Left renal cortex interstitium (tissue), 4 donors: ENCODE data around the gene RABL6. TPM values are rescaled to one million over a fixed set of nuclear protein-coding genes. Genes with fewer than 3 reads are reported as not detected.
"Not testable (repeated sequence)": the region's sequence is repeated elsewhere in the genome, so short reads cannot be mapped to it uniquely, and the experiment has no call there.

Experiments
- DNase-seq, 4 donors: peaks; one replicate each; pipeline ENCODE4 v3.0.0-alpha.2; 2013; ENCODE audit warnings: low read depth in 4 of 4, low spot score in 2 of 4, missing footprints in 1 of 4
- polyA plus RNA-seq, 4 donors: library from polyadenylated mRNA; unstranded; fragments of 120-200 nt; gene quantifications; one replicate each; pipeline ENCODE4 v1.2.1, GENCODE V29; 2013; ENCODE audit not compliant: insufficient read length in 4 of 4

RABL6 gene
- polyA plus RNA-seq, 4 donors = 55.1 to 83.6 (median 75.9) TPM

DNA sequence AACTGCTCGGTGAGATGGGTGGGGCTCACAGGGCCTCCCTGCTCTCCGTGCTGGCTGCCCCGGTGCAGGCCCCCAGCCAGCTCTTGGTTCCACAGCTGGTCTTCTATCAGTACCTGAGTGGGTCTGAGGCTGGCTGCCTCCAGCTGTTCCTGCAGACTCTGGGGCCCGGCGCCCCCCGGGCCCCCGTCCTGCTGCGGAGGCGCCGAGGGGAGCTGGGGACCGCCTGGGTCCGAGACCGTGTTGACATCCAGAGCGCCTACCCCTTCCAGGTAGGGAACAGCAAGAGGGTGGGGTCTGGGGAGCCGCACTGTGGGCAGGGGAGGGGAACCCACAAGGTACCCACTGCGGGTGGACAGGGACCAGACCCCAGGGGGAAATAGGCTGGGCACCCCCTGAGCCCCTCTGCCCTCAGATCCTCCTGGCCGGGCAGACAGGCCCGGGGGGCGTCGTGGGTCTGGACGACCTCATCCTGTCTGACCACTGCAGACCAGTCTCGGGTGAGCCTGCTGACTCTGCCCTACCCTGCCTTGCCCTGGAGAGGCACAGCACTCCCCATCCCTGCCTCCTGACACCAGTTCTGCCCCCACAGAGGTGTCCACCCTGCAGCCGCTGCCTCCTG is 47.2 kb downstream of the RABL6 start:
- no peak for DNase-seq

GRCh38 chr9:136855461-136856078 is 47.8 kb downstream of the RABL6 start:
- no peak for DNase-seq

DNA sequence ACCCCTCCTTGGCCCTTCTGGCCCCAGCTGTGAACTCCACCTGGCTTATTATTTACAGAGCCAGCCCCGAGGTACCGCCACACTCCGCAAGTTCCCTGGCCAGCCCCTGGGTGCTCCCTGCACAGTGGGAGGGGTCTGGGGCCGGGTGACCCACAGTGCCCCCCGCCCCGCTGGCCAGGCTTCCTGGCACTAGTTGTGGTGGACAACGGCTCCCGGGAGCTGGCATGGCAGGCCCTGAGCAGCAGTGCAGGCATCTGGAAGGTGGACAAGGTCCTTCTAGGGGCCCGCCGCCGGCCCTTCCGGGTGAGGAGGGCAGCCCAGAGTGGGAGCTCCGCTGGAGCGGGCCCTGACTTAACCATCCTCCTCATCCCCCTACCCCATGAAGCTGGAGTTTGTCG is 48.3 kb downstream of the RABL6 start:
- DNase-seq = no peak

GRCh38 chr9:136856541-136857141 is 48.9 kb downstream of the RABL6 start:
- DNase-seq = no peak

- DNase-seq = no peak
These were observed 49.4 kb downstream of the RABL6 start for GRCh38 chr9:136857166-136857565.

- DNase-seq = no peak
These were observed 50.0 kb downstream of the RABL6 start for GRCh38 chr9:136857581-136858412.

DNA sequence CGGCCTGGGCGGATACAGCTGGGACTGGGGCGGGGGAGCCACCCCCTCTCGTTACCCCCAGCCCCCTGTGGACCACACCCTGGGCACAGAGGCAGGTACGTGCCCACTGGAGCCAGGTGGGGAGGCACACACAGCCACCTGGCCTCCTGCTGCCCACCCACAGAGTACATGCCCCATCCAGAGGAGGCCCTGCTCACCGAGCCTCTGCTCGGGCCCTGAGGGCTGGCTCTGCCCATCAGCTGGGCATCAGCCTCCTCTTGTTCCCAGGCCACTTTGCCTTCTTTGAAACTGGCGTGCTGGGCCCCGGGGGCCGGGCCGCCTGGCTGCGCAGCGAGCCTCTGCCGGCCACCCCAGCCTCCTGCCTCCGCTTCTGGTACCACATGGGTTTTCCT is 50.7 kb downstream of the RABL6 start:
- DNase-seq = no peak

DNA sequence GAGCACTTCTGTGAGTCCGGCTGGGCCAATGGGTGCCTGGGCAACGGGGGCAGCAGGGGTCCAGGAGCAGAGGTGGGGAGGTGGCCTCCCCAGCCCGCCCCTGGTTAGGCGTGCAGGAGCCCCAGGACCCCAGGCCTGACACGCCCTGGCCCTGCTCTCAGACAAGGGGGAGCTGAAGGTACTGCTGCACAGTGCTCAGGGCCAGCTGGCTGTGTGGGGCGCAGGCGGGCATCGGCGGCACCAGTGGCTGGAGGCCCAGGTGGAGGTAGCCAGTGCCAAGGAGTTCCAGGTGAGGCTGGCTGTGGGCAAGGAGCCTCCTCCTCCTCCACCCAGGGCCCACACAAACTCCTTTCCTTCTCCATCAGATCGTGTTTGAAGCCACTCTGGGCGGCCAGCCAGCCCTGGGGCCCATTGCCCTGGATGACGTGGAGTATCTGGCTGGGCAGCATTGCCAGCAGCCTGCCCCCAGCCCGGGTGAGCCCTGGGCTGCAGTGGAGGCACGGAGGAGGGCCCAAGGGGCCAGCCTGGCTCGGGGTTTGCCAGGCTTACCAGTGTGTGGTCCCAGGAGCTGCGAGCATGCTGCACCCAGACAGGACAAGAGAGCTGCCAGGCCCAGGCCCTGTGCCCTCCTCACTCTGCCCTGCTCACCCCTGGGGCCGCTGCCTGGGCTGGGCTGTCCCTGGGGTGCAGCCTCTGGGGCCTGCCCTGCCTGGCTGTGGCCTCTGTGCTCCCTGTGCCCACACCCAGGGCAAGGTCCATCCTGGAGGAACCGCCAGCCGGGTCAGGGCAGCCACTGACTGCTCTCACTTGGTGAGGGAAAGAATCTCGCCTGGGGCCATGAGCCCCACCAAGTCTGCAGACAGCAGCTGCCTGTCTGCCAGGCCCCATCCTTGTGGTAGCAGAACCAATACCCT is 51.4 kb downstream of the RABL6 start:
- DNase-seq = no peak

- no peak for DNase-seq
These were observed 52.8 kb downstream of the RABL6 start for GRCh38 chr9:136860529-136860928.

GRCh38 chr9:136860933-136861873 is 53.5 kb downstream of the RABL6 start:
- DNase-seq = no peak

DNA sequence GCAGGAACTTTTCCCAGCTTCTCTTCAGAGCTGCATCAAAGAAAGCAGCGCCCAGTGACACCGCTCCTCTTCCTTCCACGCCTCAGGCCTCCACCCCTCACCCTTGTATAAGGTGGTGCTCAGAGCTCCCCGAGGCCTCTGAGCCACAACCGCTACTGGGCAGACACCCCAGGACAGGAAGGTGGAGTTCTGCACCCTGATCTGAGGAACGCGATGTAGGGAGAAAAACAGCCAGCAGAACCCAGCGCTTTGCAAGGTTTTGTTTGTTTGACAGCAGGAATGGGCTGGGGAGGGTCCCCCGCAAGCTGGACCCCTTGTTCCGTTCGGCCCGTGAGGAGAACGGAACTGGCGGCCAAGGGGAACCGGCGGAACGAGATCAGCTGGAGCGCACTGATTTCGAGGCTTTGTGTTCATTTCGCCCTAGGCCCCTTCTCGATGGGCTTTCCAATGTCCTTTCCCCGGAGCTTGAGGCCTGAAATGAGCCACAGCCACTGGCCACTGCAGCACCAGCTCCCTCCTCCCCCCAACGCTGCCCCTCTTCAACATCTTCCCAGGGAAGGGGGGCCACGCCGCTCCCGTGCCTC is 54.2 kb downstream of the RABL6 start:
- no peak for DNase-seq

- no peak for DNase-seq
These were observed 55.3 kb downstream of the RABL6 start for GRCh38 chr9:136862849-136863622.

DNA sequence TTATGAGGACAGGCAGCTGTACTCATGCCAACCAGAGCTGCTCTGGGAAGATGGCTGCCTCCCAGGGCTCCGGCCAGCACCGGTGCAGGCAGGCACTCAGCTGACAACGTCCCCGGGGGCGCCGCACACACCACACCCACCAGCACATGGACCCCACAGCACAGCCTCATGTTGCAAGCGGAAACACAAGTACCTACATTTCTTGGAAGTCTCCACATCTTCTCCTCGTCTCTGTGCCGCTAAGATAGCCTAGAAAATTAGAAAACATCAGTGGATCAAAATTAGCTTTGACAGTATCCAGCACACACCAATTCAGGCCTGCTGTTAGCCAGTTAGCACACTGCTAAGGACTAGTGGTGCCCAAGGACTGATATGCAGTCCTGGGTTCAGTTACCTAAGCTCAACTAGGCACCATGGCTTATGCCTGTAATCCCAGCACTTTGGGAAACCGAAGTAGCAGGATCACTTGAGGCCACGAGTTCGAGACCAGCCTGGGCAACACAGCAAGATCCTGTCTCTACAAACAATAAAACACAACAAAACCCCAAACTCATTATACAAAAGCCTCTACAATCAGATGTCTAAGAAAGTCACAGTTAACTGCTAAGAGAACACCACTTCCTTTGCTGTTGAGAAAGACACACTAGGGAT is 56.0 kb downstream of the RABL6 start:
- no peak for DNase-seq

DNA sequence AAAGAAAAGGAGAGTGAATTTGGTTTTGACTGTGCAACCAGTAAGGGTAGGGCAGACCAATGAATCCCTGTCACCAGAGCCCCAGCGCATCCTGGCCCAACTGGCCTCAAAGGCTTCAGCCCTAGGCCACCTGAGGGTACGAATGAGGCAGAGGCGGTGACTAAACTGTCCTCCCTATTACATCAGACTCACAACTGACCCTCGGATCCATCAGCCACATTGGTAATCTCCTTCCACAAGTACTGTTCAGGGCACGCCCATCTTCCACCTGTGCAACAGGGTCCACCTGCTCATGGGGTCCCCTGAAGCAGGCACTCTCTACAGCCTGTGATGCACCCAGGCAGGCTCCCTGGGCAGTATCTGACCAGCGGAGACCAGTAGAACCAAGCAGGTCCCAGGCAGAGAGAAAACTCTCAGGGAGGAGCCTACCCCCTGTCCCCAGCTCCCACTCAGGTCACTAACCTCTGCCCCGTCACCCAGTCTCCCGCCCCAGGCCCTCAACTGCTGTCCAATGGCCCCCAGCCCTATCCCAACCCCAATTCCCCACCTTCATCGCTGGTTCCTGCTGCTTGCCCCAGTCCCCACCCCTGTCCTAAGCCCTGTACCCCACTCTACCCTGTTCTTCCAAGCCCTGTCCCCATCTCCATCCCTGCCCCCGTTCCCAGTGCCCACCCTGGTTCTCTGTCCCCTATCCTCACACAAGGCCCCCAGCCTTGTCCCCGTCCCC is 57.5 kb downstream of the RABL6 start:
- no peak for DNase-seq

DNA sequence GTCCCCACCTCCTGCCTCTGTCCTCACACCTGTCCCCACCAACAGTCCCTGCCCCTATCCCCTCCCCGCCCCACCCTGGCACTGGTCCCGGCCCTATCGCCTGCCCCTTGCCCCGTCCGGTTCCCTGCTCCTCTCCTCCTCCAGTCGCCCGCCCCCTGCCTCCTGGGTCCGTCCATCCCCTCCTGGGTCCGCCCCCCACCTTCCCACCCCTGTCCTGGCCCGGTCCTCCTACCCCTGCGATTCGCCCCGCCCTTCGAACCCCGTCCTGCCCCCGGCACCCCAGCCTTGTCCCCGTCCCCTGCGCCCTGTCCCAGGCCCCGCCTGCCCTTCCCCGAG is 58.0 kb downstream of the RABL6 start:
- DNase-seq = no peak

DNA sequence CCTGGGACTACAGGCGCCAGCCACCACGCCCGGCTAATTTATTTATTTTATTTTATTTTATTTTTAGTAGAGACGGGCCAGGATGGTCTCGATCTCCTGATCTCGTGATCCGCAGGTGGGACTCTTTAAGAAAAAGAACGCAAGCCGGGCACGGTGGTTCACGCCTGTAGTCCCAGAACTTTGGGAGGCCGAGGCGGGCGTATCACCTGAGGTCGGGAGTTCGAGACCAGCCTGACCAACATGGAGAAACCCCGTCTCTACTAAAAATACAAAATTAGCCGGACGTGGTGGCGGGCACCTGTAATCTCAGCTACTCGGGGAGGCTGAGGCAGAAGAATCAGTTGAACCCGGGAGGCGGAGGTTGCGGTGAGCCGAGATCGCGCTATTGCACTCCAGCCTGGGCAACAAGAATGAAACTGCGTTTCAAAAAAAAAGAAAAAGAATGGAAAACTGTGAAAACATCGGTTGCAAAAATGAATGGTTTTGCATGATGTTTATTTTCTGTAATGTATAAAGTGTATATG is 59.2 kb downstream of the RABL6 start:
- DNase-seq = not testable (repeated sequence)

DNA sequence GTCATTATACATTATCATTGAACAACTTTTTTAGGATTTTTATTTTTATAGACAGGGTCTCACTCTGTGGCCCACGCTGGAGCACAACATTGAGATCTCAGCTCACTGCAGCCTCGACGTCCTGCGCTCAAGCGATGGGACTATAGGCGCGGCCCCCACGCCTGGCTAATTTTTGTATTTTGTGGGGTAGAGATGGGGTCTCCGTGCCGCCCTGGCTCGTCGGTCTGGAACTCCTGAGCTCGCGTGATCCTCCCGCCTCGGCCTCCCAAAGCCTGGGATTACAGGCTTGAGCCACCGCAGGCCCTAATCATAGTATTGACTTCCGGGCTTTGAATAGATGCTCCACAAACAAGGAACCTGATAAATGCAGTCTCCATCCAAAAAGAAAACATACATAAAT is 59.7 kb downstream of the RABL6 start:
- no peak for DNase-seq
